PFSK-1 (cell line): ENCODE results near the gene PLIN4.

ENCODE experiments used
- POLR2AphosphoS5 ChIP-seq: IDR thresholded peaks from 2 replicates; pipeline ENCODE4 v1.6.1; 2012; ENCODE audit warnings: low read depth, mild to moderate bottlenecking, control low read depth, low read length, moderate library complexity
- REST ChIP-seq, 2 experiments: IDR thresholded peaks; 2 replicates each; pipeline versions ENCODE4 v1.6.1 to v1.8.0; 2011 to 2012; ENCODE audit warnings: low read depth in 2 of 2, low read length in 2 of 2, control low read depth in 1 of 2, inconsistent platforms in 1 of 2, mild to moderate bottlenecking in 1 of 2, moderate library complexity in 1 of 2; ENCODE audit not compliant: insufficient read depth in 1 of 2
- TAF1 ChIP-seq: IDR thresholded peaks from 2 replicates; pipeline ENCODE4 v1.6.1; 2012; ENCODE audit warnings: low read length, control low read depth, borderline replicate concordance; ENCODE audit not compliant: insufficient read depth

GRCh38 chr19:4519521-4520277 is 1.4 kb upstream of the PLIN4 start:
- TF ChIP-seq POLR2AphosphoS5 (no peak), TAF1 (no peak), REST (IDR thresholded peaks at IDR 0.05; ENCODE audit: insufficient read depth in 1 of 2, low read depth in 2 of 2, low read length in 2 of 2) (no peak)
